DND-41 (cell line): ENCODE measurements around the gene MORN1.
"Not testable (repeated sequence)": the region's sequence is repeated elsewhere in the genome, so short reads cannot be mapped to it uniquely, and the experiment has no call there.

Source experiments
- ATAC-seq: fragments of 200-7000 bp; cut with Tn5 transposase; 3 replicates; pipeline ENCODE4 v1.9.1; 2021; ENCODE audit warnings: low read depth; ENCODE audit not compliant: insufficient read depth
- DNase-seq: peaks from one replicate; pipeline ENCODE4 v3.0.0-alpha.2; 2020
- H2AFZ ChIP-seq: 2 replicates; pipeline ENCODE4 v1.6.0; 2012; ENCODE audit warnings: low read depth, low read length
- H3K27ac ChIP-seq: 2 replicates; pipeline ENCODE4 v1.5.1; 2012; ENCODE audit warnings: low read length, inconsistent platforms
- H3K27me3 ChIP-seq: fragments of 200-600 bp; sonication (generic); 2 replicates; pipeline ENCODE4 v1.6.0; 2012; ENCODE audit warnings: low read length, mild to moderate bottlenecking, inconsistent platforms; ENCODE audit not compliant: insufficient read depth, poor library complexity
- H3K36me3 ChIP-seq: 2 replicates; pipeline ENCODE4 v1.5.1; 2012; ENCODE audit warnings: low read length, inconsistent platforms; ENCODE audit not compliant: insufficient read depth
- H3K4me1 ChIP-seq: 2 replicates; pipeline ENCODE4 v1.5.1; 2012; ENCODE audit warnings: mild to moderate bottlenecking, low read length; ENCODE audit not compliant: insufficient read depth
- H3K4me2 ChIP-seq: 2 replicates; pipeline ENCODE4 v1.6.0; 2012; ENCODE audit warnings: mild to moderate bottlenecking, moderate library complexity, low read length, inconsistent platforms; ENCODE audit not compliant: insufficient read depth
- H3K4me3 ChIP-seq, 2 experiments: fragments of 200-600 bp in 1 of 2; shearing (Covaris generic) in 1 of 2; 2 replicates each; pipeline ENCODE4 v1.5.1; 2012 to 2016; ENCODE audit warnings: inconsistent platforms in 2 of 2, low read length in 2 of 2, mild to moderate bottlenecking in 2 of 2, low read depth in 1 of 2, moderate library complexity in 1 of 2
- H3K79me2 ChIP-seq: 2 replicates; pipeline ENCODE4 v1.6.0; 2012; ENCODE audit warnings: low read length, inconsistent platforms; ENCODE audit not compliant: insufficient read depth
- H3K9ac ChIP-seq: 2 replicates; pipeline ENCODE4 v1.6.0; 2012; ENCODE audit warnings: low read depth, mild to moderate bottlenecking, inconsistent platforms, low read length, moderate library complexity
- H3K9me3 ChIP-seq: 2 replicates; pipeline ENCODE4 v1.5.1; 2012; ENCODE audit warnings: low read length, moderate library complexity, mild to moderate bottlenecking, inconsistent platforms; ENCODE audit not compliant: insufficient read depth, severe bottlenecking
- H4K20me1 ChIP-seq: 2 replicates; pipeline ENCODE4 v1.6.0; 2012; ENCODE audit warnings: low read length; ENCODE audit not compliant: insufficient read depth
- CTCF ChIP-seq: IDR thresholded peaks from 2 replicates; pipeline ENCODE4 v1.5.1; 2012; ENCODE audit warnings: borderline replicate concordance, low read length, moderate library complexity, mild to moderate bottlenecking; ENCODE audit not compliant: poor library complexity, severe bottlenecking; ENCODE audit errors: extremely low read depth
- EZH2 ChIP-seq: IDR thresholded peaks from 3 replicates; pipeline ENCODE4 v1.6.1; 2012; ENCODE audit warnings: borderline replicate concordance, low read depth, mild to moderate bottlenecking, moderate library complexity, low read length, inconsistent platforms; ENCODE audit not compliant: severe bottlenecking

Gene MORN1

GRCh38 chr1:2330035-2330434 is 61.3 kb downstream of the MORN1 start:
- Histone ChIP-seq H3K9ac (no peak overlapping the region), H3K9me3 (no peaks in the 10 kb centered on the region), H3K4me2 (no peak overlapping the region), H3K4me1 (no peaks in the 10 kb centered on the region), H4K20me1 (no peaks in the 10 kb centered on the region), H3K4me3 (no peak overlapping the region), H2AFZ (no peak overlapping the region), H3K27me3 (no peaks in the 10 kb centered on the region), H3K27ac (no peak overlapping the region), H3K79me2 (no peaks in the 10 kb centered on the region), H3K36me3 (no peaks in the 10 kb centered on the region)
- ATAC-seq = no peak
- DNase-seq = no peak
- TF ChIP-seq EZH2 (no peak), CTCF (no peak)

- Histone ChIP-seq H4K20me1 (no peaks in the 10 kb centered on the region), H3K9me3 (no peaks in the 10 kb centered on the region), H3K4me1 (no peaks in the 10 kb centered on the region), H3K36me3 (no peaks in the 10 kb centered on the region), H3K4me2 (no peak overlapping the region), H3K27me3 (no peaks in the 10 kb centered on the region), H3K79me2 (no peaks in the 10 kb centered on the region), H3K27ac (no peak overlapping the region), H3K4me3 (no peak overlapping the region), H3K9ac (no peak overlapping the region), H2AFZ (no peak overlapping the region)
- ATAC-seq (no peak), DNase-seq (no peak)
- TF ChIP-seq CTCF = no peak
- no peak for TF ChIP-seq EZH2
These were observed 62.5 kb downstream of the MORN1 start for GRCh38 chr1:2328676-2329455.

- ATAC-seq (no peak), DNase-seq (no peak)
- Histone ChIP-seq H3K4me3 (no peak overlapping the region), H3K4me2 (no peak overlapping the region), H3K27ac (no peak overlapping the region), H3K9me3 (no peaks in the 10 kb centered on the region), H3K36me3 (no peaks in the 10 kb centered on the region), H3K4me1 (no peaks in the 10 kb centered on the region), H4K20me1 (no peaks in the 10 kb centered on the region), H3K79me2 (no peaks in the 10 kb centered on the region), H2AFZ (no peak overlapping the region), H3K27me3 (no peaks in the 10 kb centered on the region), H3K9ac (no peak overlapping the region)
- no peak for TF ChIP-seq EZH2
These were observed 63.5 kb downstream of the MORN1 start for GRCh38 chr1:2327841-2328240.

- DNase-seq, H3K9ac ChIP-seq, ATAC-seq, H3K27me3 ChIP-seq, H3K4me1 ChIP-seq, H3K36me3 ChIP-seq, H3K79me2 ChIP-seq, H3K27ac ChIP-seq, H3K4me2 ChIP-seq, H3K9me3 ChIP-seq, H3K4me3 ChIP-seq, H2AFZ ChIP-seq, H4K20me1 ChIP-seq: not testable (repeated sequence)
These were observed 64.2 kb downstream of the MORN1 start for GRCh38 chr1:2327162-2327561.
